Endothelial cell of umbilical vein (primary cell): Measurements from ENCODE around the gene COL26A1. TPM values are rescaled to one million over a fixed set of nuclear protein-coding genes. Genes with fewer than 3 reads are reported as not detected.

Source experiments
- BruUV-seq: library from RNA; stranded (reverse); fragments of 400-500 nt; replicated peaks from 2 replicates; lab custom pipeline; 2021; lab: Mats Ljungman, UMichigan
- CTCF ChIA-PET: fragments of 300-600, 350-600 bp; sonication (Branson Sonifier 250); formaldehyde crosslinking; loops from one replicate; lab custom pipeline; 2021; ENCODE audit warnings: antibody characterized with exemption, inconsistent platforms; lab: Charles Lee
- POLR2A ChIA-PET: fragments of 300-600, 350-600 bp; sonication (Branson Sonifier 250); formaldehyde crosslinking; loops from one replicate; lab custom pipeline; 2021; ENCODE audit warnings: antibody characterized with exemption, inconsistent platforms; lab: Charles Lee
- DNase-seq: peaks from one replicate; pipeline ENCODE4 v3.0.0-alpha.2; 2011; ENCODE audit warnings: low read depth, low spot score
- FAIRE-seq: peaks from 2 replicates; lab custom pipeline; 2011; peaks lifted over from hg19 to GRCh38; lab: Jason Lieb, UNC
- H2AFZ ChIP-seq: 2 replicates; pipeline ENCODE4 v1.6.0; 2012; ENCODE audit warnings: low read depth, low read length, control low read depth, inconsistent platforms
- H3K27ac ChIP-seq: 2 replicates; pipeline ENCODE4 v1.5.1; 2011; ENCODE audit warnings: low read depth, mild to moderate bottlenecking, control low read depth, low read length, moderate library complexity; ENCODE audit not compliant: insufficient read depth
- H3K27me3 ChIP-seq, 2 experiments: 2 replicates each; pipeline versions ENCODE4 v1.6.0 to v1.6.1; 2011; ENCODE audit warnings: low read length in 2 of 2, mixed read lengths in 1 of 2; ENCODE audit not compliant: control insufficient read depth in 2 of 2, insufficient read depth in 2 of 2
- H3K36me3 ChIP-seq, 2 experiments: 2 replicates in 1 of 2; 3 replicates in 1 of 2; pipeline ENCODE4 v1.5.1; 2011; ENCODE audit warnings: low read length in 2 of 2, mild to moderate bottlenecking in 1 of 2, moderate library complexity in 1 of 2; ENCODE audit not compliant: control insufficient read depth in 2 of 2, insufficient read depth in 2 of 2; ENCODE audit errors: extremely low read depth in 1 of 2
- H3K4me1 ChIP-seq: 3 replicates; pipeline ENCODE4 v1.5.1; 2011; ENCODE audit warnings: mild to moderate bottlenecking, low read length; ENCODE audit not compliant: control insufficient read depth, insufficient read depth; ENCODE audit errors: extremely low read depth
- H3K4me2 ChIP-seq: 2 replicates; pipeline ENCODE4 v1.6.1; 2011; ENCODE audit warnings: low read length, control low read depth, mixed read lengths; ENCODE audit not compliant: insufficient read depth
- H3K4me3 ChIP-seq, 3 experiments: fragments of 200-600 bp in 1 of 3; sonication (generic), shearing (Covaris generic) in 1 of 3; replicated peaks in 1 of 3; 2 replicates each; pipeline ENCODE4 v1.5.1; 2011 to 2016; ENCODE audit warnings: control low read depth in 3 of 3, low read length in 3 of 3, mild to moderate bottlenecking in 2 of 3, inconsistent platforms in 1 of 3, low read depth in 1 of 3, moderate library complexity in 1 of 3; ENCODE audit not compliant: insufficient read depth in 1 of 3
- H3K79me2 ChIP-seq: 2 replicates; pipeline ENCODE4 v1.6.0; 2012; ENCODE audit warnings: low read length, inconsistent platforms; ENCODE audit not compliant: control insufficient read depth, insufficient read depth
- H3K9ac ChIP-seq: replicated peaks from 2 replicates; pipeline ENCODE3; 2011; ENCODE audit warnings: low read length, control low read depth; ENCODE audit not compliant: insufficient read depth; ENCODE audit errors: extremely low read depth
- H3K9me1 ChIP-seq: replicated peaks from 3 replicates; pipeline ENCODE4 v1.6.0; 2011; ENCODE audit warnings: mild to moderate bottlenecking, low read length; ENCODE audit not compliant: control insufficient read depth, insufficient read depth; ENCODE audit errors: extremely low read depth
- H3K9me3 ChIP-seq: replicated peaks from 2 replicates; pipeline ENCODE4 v1.5.1; 2012; ENCODE audit warnings: low read length, inconsistent platforms; ENCODE audit not compliant: control insufficient read depth, insufficient read depth
- H4K20me1 ChIP-seq: replicated peaks from 2 replicates; pipeline ENCODE3; 2011; ENCODE audit warnings: mild to moderate bottlenecking, low read length; ENCODE audit not compliant: control insufficient read depth, insufficient read depth; ENCODE audit errors: extremely low read depth
- FOS ChIP-seq: IDR thresholded peaks from 2 replicates; pipeline ENCODE4 v1.6.1; 2011; ENCODE audit warnings: mild to moderate bottlenecking, low read length, moderate library complexity, borderline replicate concordance; ENCODE audit not compliant: insufficient read depth
- GATA2 ChIP-seq: IDR thresholded peaks from 2 replicates; pipeline ENCODE4 v1.7.0; 2011; ENCODE audit warnings: low read depth, mild to moderate bottlenecking, moderate library complexity, mixed read lengths, low read length; ENCODE audit not compliant: insufficient read length, insufficient read depth
- JUN ChIP-seq: IDR thresholded peaks from 2 replicates; pipeline ENCODE4 v1.6.1; 2011; ENCODE audit warnings: borderline replicate concordance, low read depth; ENCODE audit not compliant: insufficient read length, insufficient read depth
- POLR2AphosphoS5 ChIP-seq: IDR thresholded peaks from 2 replicates; pipeline ENCODE4 v1.6.1; 2012; ENCODE audit warnings: low read depth, mild to moderate bottlenecking, control low read depth, low read length, moderate library complexity; ENCODE audit not compliant: insufficient read depth
- dilution Hi-C: fragments of 300-500 bp; cut with MboI; formaldehyde crosslinking; loops from one replicate; pipeline ENCODE4 v1.15.0; 2019; ENCODE audit warnings: low sequenced_read_pairs; ENCODE audit not compliant: extremely low pct_ligation_motif_present
- intact Hi-C: fragments of 100-400 bp; cut with micrococcal nuclease; formaldehyde crosslinking; loops from one replicate; pipeline ENCODE4 v1.10.0; 2022
- polyA plus RNA-seq, 4 experiments: library from polyadenylated mRNA; depleted of rRNA in 3 of 4; stranded (reverse) in 3 of 4; unstranded in 1 of 4; fragments of >200 nt; gene quantifications; 2 replicates each; pipeline versions ENCODE4 v1.2.1 to v1.2.3, GENCODE V29; 2011 to 2012; ENCODE audit warnings: missing spikeins in 1 of 4
- total RNA-seq: library from RNA; stranded (reverse); gene quantifications from 2 replicates; pipeline ENCODE4 v1.2.3, GENCODE V29; 2021
- TF ChIP-seq, protein P1 (sequence below), 2 donors: IDR thresholded peaks; 1 replicate in 1 of 2; 2 replicates in 1 of 2; pipeline ENCODE4 v1.5.1; 2011; ENCODE audit warnings: low read length in 2 of 2, mild to moderate bottlenecking in 2 of 2, moderate library complexity in 2 of 2, control low read depth in 1 of 2, inconsistent platforms in 1 of 2, low read depth in 1 of 2; ENCODE audit not compliant: insufficient read depth in 1 of 2; ENCODE audit errors: extremely low read depth in 1 of 2
- TF ChIP-seq, protein P2 (sequence below): IDR thresholded peaks from 2 replicates; pipeline ENCODE4 v1.6.1; 2011; ENCODE audit not compliant: insufficient read depth, insufficient read length

COL26A1 gene
- total and polyA plus RNA-seq, 2 donors (not counting 3 experiments of a cell fraction or from before 2014, with no cell fraction given) = not detected

DNA sequence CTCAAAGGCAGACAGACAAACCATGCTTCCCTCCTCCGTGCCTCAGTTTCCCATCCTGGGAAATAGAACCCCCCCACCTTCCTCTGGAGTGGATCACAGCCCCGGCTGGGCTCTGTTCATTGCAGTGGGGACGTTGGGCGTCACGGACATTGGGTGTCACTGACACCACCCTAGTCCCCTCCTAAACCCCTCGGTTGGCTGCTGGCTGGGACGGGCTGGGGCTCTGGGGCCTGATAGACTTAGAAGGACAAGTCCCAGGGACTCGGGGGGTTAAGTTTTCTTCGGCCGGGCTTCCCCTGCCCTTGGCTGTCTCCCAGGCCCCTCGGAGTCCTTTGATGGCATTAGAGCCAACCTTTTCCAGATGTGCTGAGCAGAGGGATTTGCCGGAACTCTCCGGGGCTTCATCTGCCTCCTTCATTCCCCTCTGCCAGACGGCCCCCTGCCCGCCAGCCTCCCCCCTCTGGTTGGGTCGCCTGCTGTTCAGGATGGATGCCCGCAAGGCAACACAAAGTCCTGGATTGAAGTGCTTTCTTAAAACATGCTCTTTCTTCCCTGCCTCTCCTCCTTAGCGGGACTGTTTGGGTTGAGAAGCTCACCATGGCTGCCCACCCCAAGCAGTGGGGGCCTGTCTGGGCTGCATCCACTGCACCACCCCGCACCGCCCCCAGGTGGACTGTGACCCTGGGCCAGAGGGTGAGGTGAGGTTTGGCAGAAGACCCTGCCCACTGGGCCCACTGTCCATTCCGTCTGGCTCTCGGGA lies 73.0 kb downstream of the COL26A1 start:
- H3K9ac ChIP-seq = no peak overlapping the region
- ChIA-PET POLR2A (interaction anchor here (0.5 kb wide), 1 partner anchor 34 kb away, joined by 3 read pairs; no protein-coding TSS in a partner anchor), CTCF (no interaction called here)
- H3K9me1 ChIP-seq = no peaks in the 10 kb centered on the region
- DNase-seq = no peak
- no TSS peak for BruUV-seq
- dilution Hi-C loops = no loop called here
- TF ChIP-seq, protein P1, sequence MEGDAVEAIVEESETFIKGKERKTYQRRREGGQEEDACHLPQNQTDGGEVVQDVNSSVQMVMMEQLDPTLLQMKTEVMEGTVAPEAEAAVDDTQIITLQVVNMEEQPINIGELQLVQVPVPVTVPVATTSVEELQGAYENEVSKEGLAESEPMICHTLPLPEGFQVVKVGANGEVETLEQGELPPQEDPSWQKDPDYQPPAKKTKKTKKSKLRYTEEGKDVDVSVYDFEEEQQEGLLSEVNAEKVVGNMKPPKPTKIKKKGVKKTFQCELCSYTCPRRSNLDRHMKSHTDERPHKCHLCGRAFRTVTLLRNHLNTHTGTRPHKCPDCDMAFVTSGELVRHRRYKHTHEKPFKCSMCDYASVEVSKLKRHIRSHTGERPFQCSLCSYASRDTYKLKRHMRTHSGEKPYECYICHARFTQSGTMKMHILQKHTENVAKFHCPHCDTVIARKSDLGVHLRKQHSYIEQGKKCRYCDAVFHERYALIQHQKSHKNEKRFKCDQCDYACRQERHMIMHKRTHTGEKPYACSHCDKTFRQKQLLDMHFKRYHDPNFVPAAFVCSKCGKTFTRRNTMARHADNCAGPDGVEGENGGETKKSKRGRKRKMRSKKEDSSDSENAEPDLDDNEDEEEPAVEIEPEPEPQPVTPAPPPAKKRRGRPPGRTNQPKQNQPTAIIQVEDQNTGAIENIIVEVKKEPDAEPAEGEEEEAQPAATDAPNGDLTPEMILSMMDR (IDR thresholded peaks at IDR 0.05; ENCODE audit: extremely low read depth in 1 of 2, insufficient read depth in 1 of 2, low read depth in 1 of 2, low read length in 2 of 2) = no peak
- TF ChIP-seq FOS (no peak), GATA2 (no peak), JUN (no peak), POLR2AphosphoS5 (no peak)
- TF ChIP-seq, protein P2, sequence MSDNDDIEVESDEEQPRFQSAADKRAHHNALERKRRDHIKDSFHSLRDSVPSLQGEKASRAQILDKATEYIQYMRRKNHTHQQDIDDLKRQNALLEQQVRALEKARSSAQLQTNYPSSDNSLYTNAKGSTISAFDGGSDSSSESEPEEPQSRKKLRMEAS = no peak
- H2AFZ ChIP-seq = no peak overlapping the region
- H3K9me3 ChIP-seq = no peaks in the 10 kb centered on the region
- H3K4me1 ChIP-seq = no peaks in the 10 kb centered on the region
- no peak overlapping the region for H3K4me2 ChIP-seq
- H3K79me2 ChIP-seq = no peaks in the 10 kb centered on the region
- H4K20me1 ChIP-seq = no peaks in the 10 kb centered on the region
- H3K36me3 ChIP-seq = no peaks in the 10 kb centered on the region
- H3K4me3 ChIP-seq = no peak overlapping the region
- intact Hi-C loops = no loop called here
- H3K27ac ChIP-seq = no peak overlapping the region
- H3K27me3 ChIP-seq = peaks cover 0 to 2% of the 10 kb centered on the region in 2 experiments
- FAIRE-seq = no peak
